Spleen (tissue), 13 donors: ENCODE data around the gene UGT3A1. TPM values are rescaled to one million over a fixed set of nuclear protein-coding genes. Genes with fewer than 3 reads are reported as not detected.
A peak's percentile ranks its signal among the peaks of the same experiment; 100 is the strongest.
"Not testable (repeated sequence)": the region's sequence is repeated elsewhere in the genome, so short reads cannot be mapped to it uniquely, and the experiment has no call there.

ENCODE experiments used
- DNase-seq: peaks from one replicate; pipeline ENCODE4 v3.0.0-alpha.2; 2020
- H3K27ac ChIP-seq, 8 donors: fragments of 200-600 bp; sonication (generic) in 7 of 8; 1 replicate in 4 of 8; 2 replicates in 4 of 8; pipeline versions ENCODE4 v1.5.0 to v1.8.0; 2016 to 2021; ENCODE audit warnings: inconsistent platforms in 4 of 8, mild to moderate bottlenecking in 4 of 8, moderate library complexity in 1 of 8
- H3K27me3 ChIP-seq, 7 donors: fragments of 200-600 bp; sonication (generic) in 6 of 7; replicated peaks in 1 of 7; 1 replicate in 4 of 7; 2 replicates in 3 of 7; pipeline versions ENCODE4 v1.5.0 to v1.8.0; 2016 to 2021; ENCODE audit warnings: inconsistent platforms in 3 of 7, mild to moderate bottlenecking in 1 of 7
- H3K36me3 ChIP-seq, 6 donors: fragments of 200-600 bp; sonication (generic) in 5 of 6; 1 replicate in 4 of 6; 2 replicates in 2 of 6; pipeline versions ENCODE4 v1.5.0 to v1.8.0; 2016 to 2021; ENCODE audit warnings: inconsistent platforms in 2 of 6
- H3K4me1 ChIP-seq, 6 donors: fragments of 200-600 bp; sonication (generic) in 5 of 6; 1 replicate in 3 of 6; 2 replicates in 3 of 6; pipeline versions ENCODE4 v1.5.0 to v1.8.0; 2016 to 2021; ENCODE audit warnings: inconsistent platforms in 3 of 6
- H3K4me3 ChIP-seq, 8 donors: fragments of 200-600 bp; sonication (generic) in 7 of 8; 1 replicate in 4 of 8; 2 replicates in 4 of 8; pipeline versions ENCODE4 v1.5.0 to v1.8.0; 2016 to 2021; ENCODE audit warnings: inconsistent platforms in 4 of 8, mild to moderate bottlenecking in 4 of 8, moderate library complexity in 2 of 8
- H3K9me3 ChIP-seq, 8 donors: fragments of 200-600 bp; sonication (generic) in 7 of 8; 1 replicate in 4 of 8; 2 replicates in 4 of 8; pipeline versions ENCODE4 v1.5.0 to v1.8.0; 2016 to 2021; ENCODE audit warnings: inconsistent platforms in 4 of 8
- CTCF ChIP-seq, 11 experiments: fragments of 200-600 bp in 7 of 11; fragments of 450-650 bp in 4 of 11; sonication (generic) in 4 of 11; IDR thresholded peaks in 8 of 11; conservative IDR thresholded peaks in 3 of 11; 1 replicate in 7 of 11; 2 replicates in 4 of 11; pipeline versions ENCODE4 v1.4.0 to v1.8.0; 2016 to 2021; ENCODE audit warnings: antibody characterized with exemption in 11 of 11, inconsistent platforms in 4 of 11, mild to moderate bottlenecking in 1 of 11
- POLR2A ChIP-seq, 3 donors: fragments of 450-650 bp; IDR thresholded peaks; one replicate each; pipeline ENCODE4 v1.5.1; 2017; ENCODE audit warnings: antibody characterized with exemption in 3 of 3, mild to moderate bottlenecking in 1 of 3
- POLR2AphosphoS5 ChIP-seq, 3 donors: sonication (generic); formaldehyde crosslinking; IDR thresholded peaks; one replicate each; pipeline ENCODE4 v1.5.1; 2017; ENCODE audit warnings: antibody characterized with exemption in 3 of 3
- WGBS, 5 donors: extraction: QIAGEN DNeasy Blood & Tissue Kit in 3 of 5; methylation state at CpG; one replicate each; pipeline versions ENCODE4 v1.1.5 to v1.1.7; 2013 to 2018; 5-methylcytosine and 5-hydroxymethylcytosine counted together
- intact Hi-C: fragments of 100-400 bp; cut with DNase I; formaldehyde crosslinking; loops from one replicate; pipeline ENCODE4 v1.15.0; 2023; ENCODE audit warnings: low total_unique reads
- long read RNA-seq, 2 donors: transcript quantifications; one replicate each; lab custom pipeline, GENCODE V29; 2026
- polyA plus RNA-seq, 3 donors: library from polyadenylated mRNA; stranded (reverse); fragments of 200-250 nt; gene quantifications; one replicate each; pipeline ENCODE4 v1.2.1, GENCODE V29; 2013
- total RNA-seq, 7 donors: library from RNA; depleted of rRNA in 3 of 7; stranded (reverse); fragments of >200 nt in 3 of 7; fragmentation: NEBNext Ultra II Directional in 4 of 7; extraction: Animal tissue kit (Norgen Biotek cat#: 25700) in 4 of 7; gene quantifications; one replicate each; pipeline versions ENCODE4 v1.1.0 to v1.2.1, GENCODE V29; 2016 to 2021
- donor health status: healthy with polysubstance abuse.
- donor health status: DM: no; HTN: no; CAD: no; lungs with moderate emphysema.
- donor health status: DM: no; HTN: no; CAD: no.
- donor health status: Bipolar disorder and iron deficiency.
- donor health status: healthy.
- donor health status: DM: no; HTN: no; CAD: no.
- donor health status: DM: yes; HTN: yes; CAD: no.

UGT3A1 gene, protein sequence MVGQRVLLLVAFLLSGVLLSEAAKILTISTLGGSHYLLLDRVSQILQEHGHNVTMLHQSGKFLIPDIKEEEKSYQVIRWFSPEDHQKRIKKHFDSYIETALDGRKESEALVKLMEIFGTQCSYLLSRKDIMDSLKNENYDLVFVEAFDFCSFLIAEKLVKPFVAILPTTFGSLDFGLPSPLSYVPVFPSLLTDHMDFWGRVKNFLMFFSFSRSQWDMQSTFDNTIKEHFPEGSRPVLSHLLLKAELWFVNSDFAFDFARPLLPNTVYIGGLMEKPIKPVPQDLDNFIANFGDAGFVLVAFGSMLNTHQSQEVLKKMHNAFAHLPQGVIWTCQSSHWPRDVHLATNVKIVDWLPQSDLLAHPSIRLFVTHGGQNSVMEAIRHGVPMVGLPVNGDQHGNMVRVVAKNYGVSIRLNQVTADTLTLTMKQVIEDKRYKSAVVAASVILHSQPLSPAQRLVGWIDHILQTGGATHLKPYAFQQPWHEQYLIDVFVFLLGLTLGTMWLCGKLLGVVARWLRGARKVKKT
- total RNA-seq (not detected), polyA plus RNA-seq (not detected)
- long read RNA-seq, donor 1: 0 reads
- long read RNA-seq, donor 2: 0 reads

DNA sequence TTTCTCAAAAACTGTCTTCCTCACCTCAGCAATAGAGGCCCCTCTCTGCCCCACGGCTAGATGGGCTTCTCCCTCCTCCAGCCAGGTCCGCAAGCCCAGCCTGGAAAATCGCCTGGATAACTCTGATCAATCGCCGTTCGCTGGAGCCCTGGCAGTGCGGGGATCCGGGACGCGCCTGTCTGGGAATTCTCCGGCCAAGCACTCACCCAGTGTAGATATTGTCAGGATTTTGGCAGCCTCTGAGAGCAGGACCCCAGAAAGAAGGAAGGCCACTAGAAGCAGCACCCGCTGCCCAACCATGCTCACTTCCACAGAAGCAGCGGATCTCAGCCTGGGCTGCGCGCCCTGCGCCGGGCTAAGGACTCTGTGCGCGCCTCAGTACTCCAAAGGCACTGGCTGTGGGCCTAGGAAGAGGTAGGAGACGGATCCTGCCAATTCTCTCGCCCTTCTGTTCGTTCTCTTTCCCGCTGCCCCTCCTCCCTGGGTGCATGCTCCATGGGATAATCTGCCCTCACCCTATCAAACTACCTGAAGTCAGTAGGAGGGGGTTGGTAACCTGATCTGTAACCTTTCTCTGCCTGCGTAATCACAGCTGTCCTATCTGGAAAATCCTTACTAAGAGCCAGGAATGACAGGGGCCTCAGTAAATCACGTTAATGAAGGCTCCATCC lies at the start of gene UGT3A1:
Gene UGT3A1, minus strand, starts transcription at position 450 of the 671 bp plus-strand sequence. Its CDS starts 150 bp downstream, at position 300.
- Histone ChIP-seq H3K27me3 (peaks cover 0 to 19% (median 0%) of the 10 kb centered on the region in 7 donors), H3K27ac (no peak within 1 kb of the TSS)
- TF ChIP-seq CTCF (IDR thresholded peaks at IDR 0.05 in 8 of 11, conservative IDR thresholded peaks at IDR 0.05 in 3 of 11): no peak
- TF ChIP-seq POLR2A (IDR thresholded peaks at IDR 0.05): no peak
- TF ChIP-seq POLR2AphosphoS5 (IDR thresholded peaks at IDR 0.05): no peak

DNA sequence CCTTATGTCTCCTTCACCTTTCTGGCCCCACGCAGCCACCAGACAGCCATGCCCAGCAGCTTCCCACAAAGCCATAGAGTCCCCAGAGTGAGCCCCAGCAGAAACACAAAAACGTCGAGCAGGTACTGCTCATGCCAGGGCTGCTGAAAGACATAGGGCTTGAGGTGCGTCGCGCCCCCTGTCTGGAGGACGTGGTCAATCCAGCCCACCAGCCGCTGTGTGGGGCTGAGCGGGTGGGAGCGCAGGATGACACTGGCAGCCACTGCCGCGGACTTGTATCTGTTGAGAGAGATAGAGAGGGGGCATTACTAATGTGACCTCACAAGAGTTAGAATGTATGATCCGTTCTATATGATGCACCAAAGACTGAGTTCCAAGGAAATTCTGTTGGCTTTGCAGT lies 44.5 kb upstream of the UGT3A1 start:
- Histone ChIP-seq H3K9me3 (no peaks in the 10 kb centered on the region), H3K4me1 (peaks cover 0 to 8% (median 0%) of the 10 kb centered on the region in 6 donors), H3K27ac (no peak overlapping the region), H3K27me3 (no peaks in the 10 kb centered on the region), H3K36me3 (no peaks in the 10 kb centered on the region), H3K4me3 (no peak overlapping the region)
- TF ChIP-seq POLR2A (IDR thresholded peaks at IDR 0.05) (no peak), POLR2AphosphoS5 (IDR thresholded peaks at IDR 0.05) (no peak), CTCF (IDR thresholded peaks at IDR 0.05 in 8 of 11, conservative IDR thresholded peaks at IDR 0.05 in 3 of 11) (no peak)
- intact Hi-C loops: no loop called here
- no peak for DNase-seq
- 89 to 96% (median 92%) methylated on average over 13 of the region's 13 CpGs for WGBS, 5 donors

More for the DNA sequence above, at the start of gene UGT3A1:
- Histone ChIP-seq H3K36me3 (no peaks in the 10 kb centered on the region), H3K4me1 (no peaks in the 10 kb centered on the region), H3K4me3 (no peak within 1 kb of the TSS), H3K9me3 (no peaks in the 10 kb centered on the region)
- WGBS, 5 donors: 13 to 24% (median 17%) methylated on average over 19 to 25 of the region's 25 CpGs
- DNase-seq: no peak
- intact Hi-C loops: no loop called here

- H3K4me3 ChIP-seq, H3K27me3 ChIP-seq, H3K36me3 ChIP-seq, H3K4me1 ChIP-seq, intact Hi-C loops, H3K9me3 ChIP-seq, DNase-seq: not testable (repeated sequence)
- WGBS, 5 donors: 29 to 65% (median 48%) methylated on average over 3 of the region's 3 CpGs
- peak overlapping the region in 2 of 8 donors; percentile 21 to 57 for H3K27ac ChIP-seq
Observed at GRCh38 chr5:36034536-36035134, 43.4 kb upstream of the UGT3A1 start.

- WGBS, 5 donors: 59 to 73% (median 70%) methylated on average over 1 of the region's 1 CpG
- Histone ChIP-seq H3K27me3 (no peaks in the 10 kb centered on the region), H3K4me3 (no peak overlapping the region), H3K9me3 (no peaks in the 10 kb centered on the region), H3K4me1 (peaks cover 0 to 8% (median 0%) of the 10 kb centered on the region in 6 donors), H3K27ac (no peak overlapping the region), H3K36me3 (no peaks in the 10 kb centered on the region)
- intact Hi-C loops: no loop called here
- no peak for DNase-seq
- TF ChIP-seq CTCF (IDR thresholded peaks at IDR 0.05 in 8 of 11, conservative IDR thresholded peaks at IDR 0.05 in 3 of 11) (no peak), POLR2A (IDR thresholded peaks at IDR 0.05) (no peak), POLR2AphosphoS5 (IDR thresholded peaks at IDR 0.05) (no peak)
Observed at GRCh38 chr5:36033486-36033885, 42.3 kb upstream of the UGT3A1 start.
